ENCODE measurements around the gene CPED1. TPM values are rescaled to one million over a fixed set of nuclear protein-coding genes. Genes with fewer than 3 reads are reported as not detected.

Gene CPED1
- total RNA-seq, 1 experiment from 2014 or later = 0.44 TPM

DNA sequence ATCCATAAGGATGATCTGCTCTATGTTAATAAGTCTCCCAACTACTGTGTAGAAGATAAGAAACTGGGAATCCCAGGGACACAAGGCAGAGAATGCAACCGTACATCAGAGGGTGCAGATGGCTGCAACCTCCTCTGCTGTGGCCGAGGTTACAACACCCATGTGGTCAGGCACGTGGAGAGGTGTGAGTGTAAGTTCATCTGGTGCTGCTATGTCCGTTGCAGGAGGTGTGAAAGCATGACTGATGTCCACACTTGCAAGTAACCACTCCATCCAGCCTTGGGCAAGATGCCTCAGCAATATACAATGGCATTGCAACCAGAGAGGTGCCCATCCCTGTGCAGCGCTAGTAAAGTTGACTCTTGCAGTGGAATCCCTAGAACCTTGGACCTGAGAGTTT lies 350.6 kb downstream of the CPED1 start (continued):
- TF ChIP-seq AFF4 (CRISPR knock-in tag; IDR thresholded peaks at IDR 0.05; ENCODE audit: borderline replicate concordance) (no peak), RELA (CRISPR knock-in tag; IDR thresholded peaks at IDR 0.05; ENCODE audit: borderline replicate concordance) (no peak), ETV6 (CRISPR knock-in tag; IDR thresholded peaks at IDR 0.05) (no peak), CREB1 (CRISPR knock-in tag; IDR thresholded peaks at IDR 0.05) (no peak)
- TF ChIP-seq, protein P1, sequence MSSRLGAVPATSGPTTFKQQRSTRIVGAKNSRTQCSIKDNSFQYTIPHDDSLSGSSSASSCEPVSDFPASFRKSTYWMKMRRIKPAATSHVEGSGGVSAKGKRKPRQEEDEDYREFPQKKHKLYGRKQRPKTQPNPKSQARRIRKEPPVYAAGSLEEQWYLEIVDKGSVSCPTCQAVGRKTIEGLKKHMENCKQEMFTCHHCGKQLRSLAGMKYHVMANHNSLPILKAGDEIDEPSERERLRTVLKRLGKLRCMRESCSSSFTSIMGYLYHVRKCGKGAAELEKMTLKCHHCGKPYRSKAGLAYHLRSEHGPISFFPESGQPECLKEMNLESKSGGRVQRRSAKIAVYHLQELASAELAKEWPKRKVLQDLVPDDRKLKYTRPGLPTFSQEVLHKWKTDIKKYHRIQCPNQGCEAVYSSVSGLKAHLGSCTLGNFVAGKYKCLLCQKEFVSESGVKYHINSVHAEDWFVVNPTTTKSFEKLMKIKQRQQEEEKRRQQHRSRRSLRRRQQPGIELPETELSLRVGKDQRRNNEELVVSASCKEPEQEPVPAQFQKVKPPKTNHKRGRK (CRISPR knock-in tag; IDR thresholded peaks at IDR 0.05; ENCODE audit: borderline replicate concordance) = no peak
- TF ChIP-seq, protein P2, sequence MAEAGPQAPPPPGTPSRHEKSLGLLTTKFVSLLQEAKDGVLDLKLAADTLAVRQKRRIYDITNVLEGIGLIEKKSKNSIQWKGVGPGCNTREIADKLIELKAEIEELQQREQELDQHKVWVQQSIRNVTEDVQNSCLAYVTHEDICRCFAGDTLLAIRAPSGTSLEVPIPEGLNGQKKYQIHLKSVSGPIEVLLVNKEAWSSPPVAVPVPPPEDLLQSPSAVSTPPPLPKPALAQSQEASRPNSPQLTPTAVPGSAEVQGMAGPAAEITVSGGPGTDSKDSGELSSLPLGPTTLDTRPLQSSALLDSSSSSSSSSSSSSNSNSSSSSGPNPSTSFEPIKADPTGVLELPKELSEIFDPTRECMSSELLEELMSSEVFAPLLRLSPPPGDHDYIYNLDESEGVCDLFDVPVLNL (CRISPR knock-in tag; IDR thresholded peaks at IDR 0.05; ENCODE audit: borderline replicate concordance, low read depth) = no peak
- TF ChIP-seq, protein P3, sequence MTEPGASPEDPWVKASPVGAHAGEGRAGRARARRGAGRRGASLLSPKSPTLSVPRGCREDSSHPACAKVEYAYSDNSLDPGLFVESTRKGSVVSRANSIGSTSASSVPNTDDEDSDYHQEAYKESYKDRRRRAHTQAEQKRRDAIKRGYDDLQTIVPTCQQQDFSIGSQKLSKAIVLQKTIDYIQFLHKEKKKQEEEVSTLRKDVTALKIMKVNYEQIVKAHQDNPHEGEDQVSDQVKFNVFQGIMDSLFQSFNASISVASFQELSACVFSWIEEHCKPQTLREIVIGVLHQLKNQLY (CRISPR knock-in tag; IDR thresholded peaks at IDR 0.05) = no peak
- TF ChIP-seq, protein P4, sequence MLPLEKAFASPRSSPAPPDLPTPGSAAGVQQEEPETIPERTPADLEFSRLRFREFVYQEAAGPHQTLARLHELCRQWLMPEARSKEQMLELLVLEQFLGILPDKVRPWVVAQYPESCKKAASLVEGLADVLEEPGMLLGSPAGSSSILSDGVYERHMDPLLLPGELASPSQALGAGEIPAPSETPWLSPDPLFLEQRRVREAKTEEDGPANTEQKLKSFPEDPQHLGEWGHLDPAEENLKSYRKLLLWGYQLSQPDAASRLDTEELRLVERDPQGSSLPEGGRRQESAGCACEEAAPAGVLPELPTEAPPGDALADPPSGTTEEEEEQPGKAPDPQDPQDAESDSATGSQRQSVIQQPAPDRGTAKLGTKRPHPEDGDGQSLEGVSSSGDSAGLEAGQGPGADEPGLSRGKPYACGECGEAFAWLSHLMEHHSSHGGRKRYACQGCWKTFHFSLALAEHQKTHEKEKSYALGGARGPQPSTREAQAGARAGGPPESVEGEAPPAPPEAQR (CRISPR knock-in tag; IDR thresholded peaks at IDR 0.05) = no peak

DNA sequence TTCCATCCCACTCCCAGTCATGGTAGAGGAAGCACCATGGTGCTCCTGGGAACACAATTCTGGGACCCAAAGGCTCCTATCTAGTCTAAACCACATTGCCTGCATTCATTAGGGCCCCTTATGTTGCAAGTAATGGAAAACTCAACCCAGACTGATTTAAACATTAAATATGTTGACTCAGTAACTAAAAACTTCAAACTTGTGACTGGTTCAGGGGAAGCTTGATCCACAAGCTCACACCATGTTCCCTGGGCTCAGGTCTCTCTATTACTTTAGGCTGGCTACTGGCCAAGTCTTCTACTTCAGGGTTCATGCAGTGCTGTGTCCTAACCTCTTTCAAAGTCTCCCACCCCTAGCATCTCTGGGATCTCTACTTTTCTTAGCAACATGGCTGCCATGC lies 353.4 kb downstream of the CPED1 start:
- DNase-seq (ENCODE audit: low spot score) = no peak
- TF ChIP-seq ZNF219 (CRISPR knock-in tag; IDR thresholded peaks at IDR 0.05; ENCODE audit: borderline replicate concordance) = no peak
- TF ChIP-seq ATF3 (CRISPR knock-in tag; conservative IDR thresholded peaks at IDR 0.05) = no peak
- TF ChIP-seq ZNF416 (CRISPR knock-in tag; IDR thresholded peaks at IDR 0.05) = no peak
- TF ChIP-seq SOX15 (CRISPR knock-in tag; IDR thresholded peaks at IDR 0.05) = no peak
- TF ChIP-seq ZNF317 (CRISPR knock-in tag; IDR thresholded peaks at IDR 0.05; ENCODE audit: borderline replicate concordance, low read depth) = no peak
- TF ChIP-seq, protein P5, sequence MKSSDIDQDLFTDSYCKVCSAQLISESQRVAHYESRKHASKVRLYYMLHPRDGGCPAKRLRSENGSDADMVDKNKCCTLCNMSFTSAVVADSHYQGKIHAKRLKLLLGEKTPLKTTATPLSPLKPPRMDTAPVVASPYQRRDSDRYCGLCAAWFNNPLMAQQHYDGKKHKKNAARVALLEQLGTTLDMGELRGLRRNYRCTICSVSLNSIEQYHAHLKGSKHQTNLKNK (CRISPR knock-in tag; IDR thresholded peaks at IDR 0.05) = no peak
- TF ChIP-seq, protein P6, sequence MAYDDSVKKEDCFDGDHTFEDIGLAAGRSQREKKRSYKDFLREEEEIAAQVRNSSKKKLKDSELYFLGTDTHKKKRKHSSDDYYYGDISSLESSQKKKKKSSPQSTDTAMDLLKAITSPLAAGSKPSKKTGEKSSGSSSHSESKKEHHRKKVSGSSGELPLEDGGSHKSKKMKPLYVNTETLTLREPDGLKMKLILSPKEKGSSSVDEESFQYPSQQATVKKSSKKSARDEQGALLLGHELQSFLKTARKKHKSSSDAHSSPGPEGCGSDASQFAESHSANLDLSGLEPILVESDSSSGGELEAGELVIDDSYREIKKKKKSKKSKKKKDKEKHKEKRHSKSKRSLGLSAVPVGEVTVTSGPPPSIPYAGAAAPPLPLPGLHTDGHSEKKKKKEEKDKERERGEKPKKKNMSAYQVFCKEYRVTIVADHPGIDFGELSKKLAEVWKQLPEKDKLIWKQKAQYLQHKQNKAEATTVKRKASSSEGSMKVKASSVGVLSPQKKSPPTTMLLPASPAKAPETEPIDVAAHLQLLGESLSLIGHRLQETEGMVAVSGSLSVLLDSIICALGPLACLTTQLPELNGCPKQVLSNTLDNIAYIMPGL (CRISPR knock-in tag; IDR thresholded peaks at IDR 0.05) = no peak
- no peak for TF ChIP-seq MXD4 (CRISPR knock-in tag; IDR thresholded peaks at IDR 0.05; ENCODE audit: borderline replicate concordance)
- TF ChIP-seq, protein P7, sequence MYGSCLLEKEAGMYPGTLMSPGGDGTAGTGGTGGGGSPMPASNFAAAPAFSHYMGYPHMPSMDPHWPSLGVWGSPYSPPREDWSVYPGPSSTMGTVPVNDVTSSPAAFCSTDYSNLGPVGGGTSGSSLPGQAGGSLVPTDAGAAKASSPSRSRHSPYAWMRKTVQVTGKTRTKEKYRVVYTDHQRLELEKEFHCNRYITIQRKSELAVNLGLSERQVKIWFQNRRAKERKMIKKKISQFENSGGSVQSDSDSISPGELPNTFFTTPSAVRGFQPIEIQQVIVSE (CRISPR knock-in tag; IDR thresholded peaks at IDR 0.05; ENCODE audit: borderline replicate concordance) = no peak
- no peak for TF ChIP-seq NFATC4 (CRISPR knock-in tag; IDR thresholded peaks at IDR 0.05)
- TF ChIP-seq, protein P8, sequence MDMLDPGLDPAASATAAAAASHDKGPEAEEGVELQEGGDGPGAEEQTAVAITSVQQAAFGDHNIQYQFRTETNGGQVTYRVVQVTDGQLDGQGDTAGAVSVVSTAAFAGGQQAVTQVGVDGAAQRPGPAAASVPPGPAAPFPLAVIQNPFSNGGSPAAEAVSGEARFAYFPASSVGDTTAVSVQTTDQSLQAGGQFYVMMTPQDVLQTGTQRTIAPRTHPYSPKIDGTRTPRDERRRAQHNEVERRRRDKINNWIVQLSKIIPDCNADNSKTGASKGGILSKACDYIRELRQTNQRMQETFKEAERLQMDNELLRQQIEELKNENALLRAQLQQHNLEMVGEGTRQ (CRISPR knock-in tag; IDR thresholded peaks at IDR 0.05) = no peak
- TF ChIP-seq JAZF1 (CRISPR knock-in tag; IDR thresholded peaks at IDR 0.05) = no peak
- H3K9me3 Mint-ChIP-seq = no peaks in the 10 kb centered on the region
- ChIA-PET CTCF (no interaction called here), POLR2A (no interaction called here)
- ATAC-seq = no peak
- no peak overlapping the region for H3K4me3 Mint-ChIP-seq
- no peaks in the 10 kb centered on the region for H3K4me1 Mint-ChIP-seq
- H3K36me3 Mint-ChIP-seq = peaks cover 4% of the 10 kb centered on the region; the same call in 1 of the 2 replicates
- no peak overlapping the region for H3K27ac Mint-ChIP-seq
- H3K27me3 Mint-ChIP-seq (ENCODE audit: low read depth) = no peaks in the 10 kb centered on the region

All from WTC11 (cell line).